ENCODE data around the gene RASSF5. TPM values are rescaled to one million over a fixed set of nuclear protein-coding genes. Genes with fewer than 3 reads are reported as not detected.
A peak's percentile ranks its signal among the peaks of the same experiment; 100 is the strongest.
"Not testable (repeated sequence)": the region's sequence is repeated elsewhere in the genome, so short reads cannot be mapped to it uniquely, and the experiment has no call there.

RASSF5 gene
- total RNA-seq, 4 donors from 2014 or later: 7.4 to 35.5 (median 10.0) TPM

- TF ChIP-seq, protein P1, sequence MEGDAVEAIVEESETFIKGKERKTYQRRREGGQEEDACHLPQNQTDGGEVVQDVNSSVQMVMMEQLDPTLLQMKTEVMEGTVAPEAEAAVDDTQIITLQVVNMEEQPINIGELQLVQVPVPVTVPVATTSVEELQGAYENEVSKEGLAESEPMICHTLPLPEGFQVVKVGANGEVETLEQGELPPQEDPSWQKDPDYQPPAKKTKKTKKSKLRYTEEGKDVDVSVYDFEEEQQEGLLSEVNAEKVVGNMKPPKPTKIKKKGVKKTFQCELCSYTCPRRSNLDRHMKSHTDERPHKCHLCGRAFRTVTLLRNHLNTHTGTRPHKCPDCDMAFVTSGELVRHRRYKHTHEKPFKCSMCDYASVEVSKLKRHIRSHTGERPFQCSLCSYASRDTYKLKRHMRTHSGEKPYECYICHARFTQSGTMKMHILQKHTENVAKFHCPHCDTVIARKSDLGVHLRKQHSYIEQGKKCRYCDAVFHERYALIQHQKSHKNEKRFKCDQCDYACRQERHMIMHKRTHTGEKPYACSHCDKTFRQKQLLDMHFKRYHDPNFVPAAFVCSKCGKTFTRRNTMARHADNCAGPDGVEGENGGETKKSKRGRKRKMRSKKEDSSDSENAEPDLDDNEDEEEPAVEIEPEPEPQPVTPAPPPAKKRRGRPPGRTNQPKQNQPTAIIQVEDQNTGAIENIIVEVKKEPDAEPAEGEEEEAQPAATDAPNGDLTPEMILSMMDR (IDR thresholded peaks at IDR 0.05): no peak
- no peak for TF ChIP-seq POLR2A (IDR thresholded peaks at IDR 0.05)
- H3K4me1 ChIP-seq: peaks cover 3 to 9% (median 6%) of the 10 kb centered on the region in 4 donors
- H3K27me3 ChIP-seq: no peaks in the 10 kb centered on the region
- no peaks in the 10 kb centered on the region for H3K9me3 ChIP-seq
- no peak overlapping the region for H3K27ac ChIP-seq
- H3K4me3 ChIP-seq: no peak overlapping the region
- no peak for DNase-seq
- H3K36me3 ChIP-seq: peaks cover 0 to 24% (median 0%) of the 10 kb centered on the region in 3 donors
Measured at GRCh38 chr1:206609229-206609991, 102.1 kb downstream of the RASSF5 start.

GRCh38 chr1:206612129-206612876 is 105.0 kb downstream of the RASSF5 start, which contains the start of gene EIF2D:
EIF2D (minus strand) TSS chr1:206612465; CDS start chr1:206612342, 123 bp downstream.
- peak within 1 kb of the TSS; percentile 61 to 67 (median 64) for H3K4me3 ChIP-seq
- H3K27me3 ChIP-seq: no peaks in the 10 kb centered on the region
- peaks cover 3 to 9% (median 6%) of the 10 kb centered on the region in 4 donors for H3K4me1 ChIP-seq
- H3K36me3 ChIP-seq: peaks cover 0 to 10% (median 0%) of the 10 kb centered on the region in 3 donors
- peak within 1 kb of the TSS; percentile 73 to 79 (median 78) for H3K27ac ChIP-seq
- peak; percentile 70 to 72 for TF ChIP-seq POLR2A (IDR thresholded peaks at IDR 0.05)
- TF ChIP-seq, protein P1 (IDR thresholded peaks at IDR 0.05): peak; percentile 96 to 99 (median 99)
- no peaks in the 10 kb centered on the region for H3K9me3 ChIP-seq
- DNase-seq: peak; percentile 91 to 97 (median 97)

GRCh38 chr1:206626396-206626795 is 119.1 kb downstream of the RASSF5 start:
- H3K9me3 ChIP-seq, H3K27ac ChIP-seq, H3K36me3 ChIP-seq, H3K4me3 ChIP-seq, H3K4me1 ChIP-seq, DNase-seq, H3K27me3 ChIP-seq: not testable (repeated sequence)

DNA sequence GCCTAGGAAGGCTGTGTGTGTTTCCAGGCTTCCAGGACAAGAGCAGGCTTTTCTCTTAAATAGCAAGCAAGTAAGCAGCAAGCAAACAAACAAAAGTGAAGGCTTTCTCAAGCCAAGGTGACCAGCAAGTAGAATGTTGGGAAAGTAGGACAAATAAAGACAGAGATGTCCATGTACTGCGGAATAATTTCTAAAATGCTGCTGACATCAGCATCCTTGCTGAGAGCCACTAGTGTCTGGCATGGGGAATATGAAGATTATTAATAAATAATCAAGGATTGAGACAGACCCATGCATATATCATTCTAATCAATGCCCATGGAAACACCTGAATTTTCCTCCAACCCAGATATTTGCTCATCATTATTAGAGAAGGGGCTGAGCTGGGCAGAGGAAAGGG is 121.6 kb downstream of the RASSF5 start:
- Histone ChIP-seq H3K27ac (no peak overlapping the region), H3K36me3 (no peaks in the 10 kb centered on the region), H3K27me3 (no peaks in the 10 kb centered on the region), H3K9me3 (no peaks in the 10 kb centered on the region), H3K4me3 (no peak overlapping the region), H3K4me1 (no peaks in the 10 kb centered on the region)
- no peak for DNase-seq
- TF ChIP-seq POLR2A (IDR thresholded peaks at IDR 0.05): no peak
- TF ChIP-seq, protein P1 (IDR thresholded peaks at IDR 0.05): no peak

DNA sequence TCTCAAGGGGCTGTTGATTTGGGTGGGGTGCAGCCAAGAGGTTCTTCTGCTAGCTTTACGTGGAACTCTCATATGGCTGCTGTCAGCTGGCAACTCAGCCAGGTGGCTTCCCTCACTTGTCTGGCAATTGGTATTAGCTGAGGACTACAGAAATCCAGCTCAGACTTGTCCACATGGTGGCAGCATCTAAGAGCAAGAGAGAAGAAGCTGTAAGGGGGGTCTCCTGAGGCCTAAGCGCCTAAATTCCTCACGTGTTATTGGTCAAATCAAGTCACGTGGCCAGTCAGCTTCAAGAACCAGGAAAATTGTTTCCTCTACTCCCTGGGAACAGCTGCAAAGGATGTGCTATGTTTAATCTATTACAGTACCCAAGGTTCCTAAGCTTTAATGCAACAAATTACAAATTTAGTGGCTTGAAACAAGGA is 123.8 kb downstream of the RASSF5 start:
- Histone ChIP-seq H3K4me3 (no peak overlapping the region), H3K27ac (no peak overlapping the region), H3K36me3 (no peaks in the 10 kb centered on the region), H3K4me1 (peaks cover 0 to 17% (median 6%) of the 10 kb centered on the region in 4 donors), H3K9me3 (no peaks in the 10 kb centered on the region), H3K27me3 (no peaks in the 10 kb centered on the region)
- no peak for TF ChIP-seq POLR2A (IDR thresholded peaks at IDR 0.05)
- TF ChIP-seq, protein P1 (IDR thresholded peaks at IDR 0.05): peak in 4 of 6 experiments; percentile 32 to 41 (median 38)
- peak in 2 of 3 donors; percentile 40 to 75 for DNase-seq

GRCh38 chr1:206633708-206634121 is 126.4 kb downstream of the RASSF5 start:
- TF ChIP-seq, protein P1 (IDR thresholded peaks at IDR 0.05): no peak
- TF ChIP-seq POLR2A (IDR thresholded peaks at IDR 0.05): no peak
- Histone ChIP-seq H3K27me3 (no peaks in the 10 kb centered on the region), H3K4me1 (peaks cover 0 to 19% (median 6%) of the 10 kb centered on the region in 4 donors), H3K9me3 (no peaks in the 10 kb centered on the region), H3K27ac (peak overlapping the region in 1 of 4 donors; percentile 73), H3K4me3 (no peak overlapping the region), H3K36me3 (no peaks in the 10 kb centered on the region)
- no peak for DNase-seq

Measured in Peyer's patch (tissue), 4 donors.